NCI-H510A treated with DMSO at 0.1 percent for 48 hours (cell line): ENCODE data around the gene CCNL2.

Source experiments
- DNase-seq: peaks from one replicate; lab custom pipeline; 2025; lab: John Stamatoyannopoulos, UW

CCNL2 gene

GRCh38 chr1:1341549-1342021 lies 57.5 kb downstream of the CCNL2 start:
- DNase-seq, result no peak

DNA sequence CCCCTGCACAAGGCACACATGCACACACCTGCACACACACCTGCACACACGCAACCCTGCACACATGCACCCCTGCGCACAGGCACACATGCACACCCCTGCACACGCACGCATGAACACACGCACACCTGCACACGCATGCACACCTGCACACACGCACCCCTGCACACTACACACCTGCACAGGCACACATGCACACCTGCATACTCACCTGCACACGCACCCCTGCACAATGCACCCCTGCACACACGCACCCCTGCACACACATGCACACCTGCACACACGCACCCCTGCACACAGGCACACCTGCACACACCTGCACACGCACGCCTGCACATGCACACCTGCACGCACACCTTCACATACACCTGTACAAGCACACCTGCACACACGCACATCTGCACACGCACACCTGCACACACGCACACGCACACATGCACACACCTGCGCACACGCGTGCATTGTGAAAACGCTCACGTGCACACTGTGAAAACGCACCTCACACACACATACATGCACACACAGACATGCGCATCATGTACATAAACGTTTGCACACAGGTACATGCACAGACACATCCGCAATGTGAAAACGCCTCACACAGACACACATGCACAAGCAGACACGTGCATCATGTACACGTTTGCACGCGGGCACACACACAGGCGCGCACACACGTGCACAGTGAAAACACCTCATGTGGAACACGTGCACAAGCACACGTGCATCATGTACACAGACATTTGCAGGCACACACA lies 58.2 kb downstream of the CCNL2 start:
- no peak for DNase-seq

DNA sequence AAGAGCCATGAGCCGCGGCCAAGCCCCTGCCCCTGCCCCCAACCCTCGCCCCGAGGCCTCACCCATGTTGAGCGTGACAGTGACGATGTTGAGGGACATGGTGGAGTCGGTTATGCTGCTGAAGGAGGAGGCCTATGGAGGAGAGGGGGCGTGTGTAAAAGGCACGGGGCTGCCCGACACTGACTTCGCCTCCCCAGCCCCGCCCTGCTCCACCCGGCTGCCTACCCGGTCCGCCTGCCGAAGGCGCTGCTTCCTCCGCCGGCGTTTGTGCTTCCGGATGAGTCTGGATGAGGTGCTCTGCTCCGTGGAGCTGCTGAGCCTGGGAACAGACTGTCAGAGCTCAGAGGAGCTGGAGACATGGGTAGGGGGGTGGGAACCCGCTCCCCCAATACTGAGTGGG lies 59.0 kb downstream of the CCNL2 start:
- no peak for DNase-seq

DNA sequence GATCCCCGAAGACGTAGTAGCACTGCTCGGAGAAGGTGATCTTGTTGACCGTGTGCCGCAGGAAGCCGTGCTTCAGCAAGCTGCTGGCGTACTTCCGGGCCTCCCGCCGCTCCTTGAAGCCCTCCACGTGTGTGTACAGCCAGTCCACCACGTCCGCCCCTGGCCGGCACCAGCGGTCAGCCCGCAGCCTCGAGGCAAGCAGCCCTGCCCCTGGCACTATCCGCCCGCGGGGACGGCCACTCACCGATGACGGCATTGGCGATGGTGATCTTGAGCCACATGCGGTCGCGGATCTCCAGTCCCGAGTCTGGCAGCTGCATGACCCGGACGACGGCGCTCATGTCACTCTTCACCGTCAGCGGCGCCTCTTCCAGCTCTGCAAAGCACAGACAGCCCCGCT lies 60.9 kb downstream of the CCNL2 start:
- no peak for DNase-seq

DNA sequence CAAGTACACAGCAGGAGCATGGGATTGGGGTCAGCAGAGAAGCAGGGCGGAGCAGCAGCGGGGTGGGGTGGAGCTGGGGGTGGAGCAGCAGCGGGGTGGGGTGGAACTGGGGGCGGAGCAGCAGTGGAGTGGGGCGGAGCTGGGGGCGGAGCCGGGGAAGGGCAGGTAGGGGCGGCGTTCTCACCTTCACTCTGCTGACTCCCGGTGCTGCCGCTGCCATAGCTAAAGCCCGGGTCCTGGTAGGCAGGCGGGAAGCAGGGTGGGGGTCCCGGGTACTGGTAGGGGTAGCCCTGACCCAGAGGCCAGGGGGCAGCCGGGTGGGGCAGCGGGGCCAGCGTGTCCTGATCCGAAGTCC lies 61.4 kb downstream of the CCNL2 start:
- no peak for DNase-seq

GRCh38 chr1:1336931-1337792 lies 62.0 kb downstream of the CCNL2 start:
- DNase-seq, result no peak

DNA sequence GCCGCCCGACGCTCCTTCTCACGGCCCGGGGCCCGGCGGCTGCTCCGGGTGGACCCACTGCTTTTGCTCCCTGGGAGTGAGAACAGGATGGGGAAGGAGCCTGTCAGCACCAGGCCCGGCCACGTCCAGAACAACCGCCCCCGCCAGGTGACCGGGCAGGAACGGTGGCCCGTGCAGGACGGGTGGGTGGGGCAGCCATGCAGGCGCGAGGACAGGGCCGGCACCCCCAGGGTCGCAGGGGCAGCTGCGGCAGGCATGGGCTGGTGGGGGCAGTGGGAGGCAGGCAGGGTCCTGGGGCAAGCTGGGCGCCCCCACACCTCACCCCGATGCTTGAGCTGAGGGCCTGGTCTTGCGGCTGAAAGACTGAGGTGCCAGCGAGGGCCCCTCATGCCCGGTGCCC lies 62.7 kb downstream of the CCNL2 start:
- DNase-seq, result no peak

- DNase-seq, result no peak
Observed at GRCh38 chr1:1335792-1336248, 63.3 kb downstream of the CCNL2 start.
